K562 treated with DMSO at 1 percent for 24 hours (cell line): ENCODE measurements around the gene NEURL3. TPM values are rescaled to one million over a fixed set of nuclear protein-coding genes. Genes with fewer than 3 reads are reported as not detected.

Experiments used
- total RNA-seq: library from RNA; unstranded; fragments of 300-600 nt; gene quantifications from 2 replicates; pipeline ENCODE4 v1.2.3, GENCODE V29; 2022; ENCODE audit warnings: low read depth; ENCODE audit not compliant: insufficient read depth

Gene NEURL3
- 0.32 TPM in 1 of 2 replicates, not detected in the other for total RNA-seq

DNA sequence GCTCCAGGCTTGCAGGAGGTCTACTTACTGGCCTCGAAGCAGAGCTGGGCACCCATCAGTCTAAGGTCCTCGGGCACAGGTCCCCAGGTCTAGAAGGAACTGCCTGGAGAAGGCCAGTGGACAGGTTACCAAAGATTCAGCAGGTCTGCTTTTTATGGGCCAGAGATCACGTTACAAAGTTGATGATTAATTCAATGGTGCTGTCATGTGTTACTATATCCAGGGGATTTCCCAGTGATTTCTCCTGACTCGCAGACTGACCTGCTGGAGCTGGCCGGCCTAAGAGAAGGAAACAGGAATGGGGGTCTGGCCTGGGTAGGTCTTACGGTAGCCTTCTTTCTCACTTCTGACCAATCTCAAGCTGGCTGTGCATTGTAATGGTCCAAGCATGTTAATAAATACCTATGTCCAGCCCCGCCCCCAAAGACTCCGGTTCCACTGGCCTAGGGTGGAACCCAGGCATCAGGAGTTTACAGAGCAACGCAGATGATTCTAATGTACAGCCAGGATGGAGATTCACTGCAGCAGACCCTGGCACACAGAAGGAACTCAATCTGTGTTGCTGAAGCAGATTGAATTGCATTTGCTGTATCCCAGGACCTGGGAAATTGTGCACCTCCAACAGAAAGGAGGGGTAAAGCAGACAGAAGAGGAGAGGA is at the start of gene NEURL3:
NEURL3 (minus strand) TSS at position 127 of the 659 bp plus-strand sequence; CDS start at position 56, 71 bp downstream.

DNA sequence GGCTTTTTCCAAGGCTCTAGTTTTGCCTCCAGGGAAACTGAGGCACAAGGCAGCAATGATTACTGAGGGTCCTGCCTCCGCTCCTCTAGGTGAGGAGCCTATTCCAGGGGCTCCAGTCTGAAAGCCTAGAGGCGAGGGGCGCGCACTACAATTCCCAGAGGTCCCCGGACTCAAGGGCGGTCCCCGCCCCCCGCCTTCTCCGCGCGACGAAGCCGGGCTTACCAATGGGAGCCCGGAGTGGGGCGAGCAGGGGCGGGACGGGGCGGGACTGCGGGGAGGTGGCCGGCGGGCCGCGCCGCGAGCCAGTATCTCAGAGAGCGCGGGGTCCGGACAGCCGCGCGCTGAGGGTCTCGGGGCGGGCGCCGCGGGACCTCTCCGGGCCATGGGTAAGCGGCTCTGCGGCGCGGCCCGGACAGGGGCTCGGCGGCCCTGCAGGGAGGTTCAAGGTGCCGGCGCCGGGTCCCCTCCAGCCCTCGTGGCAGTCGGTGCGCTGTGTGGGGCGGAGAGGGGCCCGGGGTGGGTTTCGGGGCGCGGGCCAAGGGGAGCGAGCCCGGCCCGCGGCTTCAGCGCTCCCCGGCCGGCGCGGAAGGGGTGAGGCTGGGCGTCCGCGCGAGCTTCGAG is 31.4 kb upstream of the NEURL3 start, which contains the start of gene ARID5A:
ARID5A (plus strand) TSS at position 308 of the 621 bp plus-strand sequence; CDS start at position 383, 75 bp downstream.

Other genes starting within 250 kb of the NEURL3 start
- gene TMEM127, start 239.4 kb downstream of the NEURL3 start, total RNA-seq = 29.3 and 31.7 TPM in 2 replicates
- 107 and 112 TPM in 2 replicates for gene CIAO1, start 239.1 kb downstream of the NEURL3 start, total RNA-seq
- gene SNRNP200, start 199.8 kb downstream of the NEURL3 start, total RNA-seq = 216 and 221 TPM in 2 replicates
- 3.6 and 4.2 TPM in 2 replicates for gene ITPRIPL1, start 180.0 kb downstream of the NEURL3 start, total RNA-seq
- gene NCAPH, start 169.6 kb downstream of the NEURL3 start, total RNA-seq = 64.5 and 68.0 TPM in 2 replicates
- gene ARID5A, start 31.4 kb upstream of the NEURL3 start, total RNA-seq = 18.0 and 23.3 TPM in 2 replicates
- 38.9 and 45.3 TPM in 2 replicates for gene KANSL3, start 133.0 kb upstream of the NEURL3 start, total RNA-seq
- not detected in 2 replicates for gene FER1L5, start 137.4 kb upstream of the NEURL3 start, total RNA-seq
- gene LMAN2L, start 234.7 kb upstream of the NEURL3 start, total RNA-seq = 21.2 and 21.7 TPM in 2 replicates